NT2/D1 (cell line): ENCODE data around the gene ZNF317.

Experiments used
- DNase-seq: peaks from one replicate; pipeline ENCODE4 v3.0.0-alpha.2; 2011; ENCODE audit warnings: low read depth, low spot score
- H3K27me3 ChIP-seq: 2 replicates; pipeline ENCODE4 v1.6.0; 2011; ENCODE audit warnings: mild to moderate bottlenecking; ENCODE audit not compliant: insufficient read length, insufficient read depth
- H3K36me3 ChIP-seq: 2 replicates; pipeline ENCODE4 v1.6.1; 2011; ENCODE audit warnings: mild to moderate bottlenecking, low read length, mixed read lengths; ENCODE audit not compliant: insufficient read depth, insufficient read length
- H3K4me1 ChIP-seq: 2 replicates; pipeline ENCODE4 v1.5.1; 2011; ENCODE audit not compliant: insufficient read depth, insufficient read length
- H3K4me3 ChIP-seq: 2 replicates; pipeline ENCODE4 v1.5.1; 2011; ENCODE audit warnings: low read depth; ENCODE audit not compliant: insufficient read length
- H3K9ac ChIP-seq: 2 replicates; pipeline ENCODE4 v1.6.0; 2011; ENCODE audit warnings: low read depth; ENCODE audit not compliant: insufficient read length
- H3K9me3 ChIP-seq: 2 replicates; pipeline ENCODE4 v1.5.1; 2011; ENCODE audit warnings: mild to moderate bottlenecking, low read length; ENCODE audit not compliant: insufficient read depth
- SUZ12 ChIP-seq: IDR thresholded peaks from 2 replicates; pipeline ENCODE4 v1.6.1; 2011; ENCODE audit not compliant: insufficient read length, insufficient read depth; ENCODE audit errors: extremely low read depth
- YY1 ChIP-seq: IDR thresholded peaks from 2 replicates; pipeline ENCODE4 v1.6.1; 2011; ENCODE audit not compliant: insufficient read length, insufficient read depth
- ZNF274 ChIP-seq: IDR thresholded peaks from 2 replicates; pipeline ENCODE4 v1.6.1; 2011; ENCODE audit warnings: mild to moderate bottlenecking, low read depth, low read length

The ZNF317 gene

GRCh38 chr19:9140159-9140874 is at the start of gene ZNF317:
Gene ZNF317 (plus strand): TSS chr19:9140397. CDS start chr19:9156017, 15,620 bp downstream.
- peaks cover 26% of the 10 kb centered on the region for H3K36me3 ChIP-seq
- H3K27me3 ChIP-seq = no peaks in the 10 kb centered on the region
- peak within 1 kb of the TSS; percentile 99 for H3K9ac ChIP-seq
- H3K4me1 ChIP-seq = no peaks in the 10 kb centered on the region
- H3K4me3 ChIP-seq = peak within 1 kb of the TSS; percentile 97
- no peak for TF ChIP-seq SUZ12
- peak; percentile 83 for TF ChIP-seq YY1
- peaks cover 27% of the 10 kb centered on the region for H3K9me3 ChIP-seq
- peak; percentile 89 for DNase-seq

- no peak for TF ChIP-seq SUZ12
- no peak for TF ChIP-seq YY1
- no peak for TF ChIP-seq ZNF274
- no peak within 1 kb of the TSS for H3K4me3 ChIP-seq
- H3K4me1 ChIP-seq = no peaks in the 10 kb centered on the region
- no peaks in the 10 kb centered on the region for H3K9me3 ChIP-seq
- no peak within 1 kb of the TSS for H3K9ac ChIP-seq
- no peaks in the 10 kb centered on the region for H3K36me3 ChIP-seq
- no peak for DNase-seq
- H3K27me3 ChIP-seq = no peaks in the 10 kb centered on the region
Measured at GRCh38 chr19:9107375-9107774, 32.8 kb upstream of the ZNF317 start, which contains the start of gene OR7G2. Gene OR7G2 (minus strand): TSS chr19:9107475. CDS start chr19:9103243, 4,232 bp downstream.

- Histone ChIP-seq H3K9ac (no peak overlapping the region), H3K9me3 (no peaks in the 10 kb centered on the region)
- DNase-seq = no peak
Measured at GRCh38 chr19:9109959-9110358, 30.2 kb upstream of the ZNF317 start.

GRCh38 chr19:9115307-9115813 is 24.8 kb upstream of the ZNF317 start, which contains the start of gene OR7G1:
Gene OR7G1 (minus strand): TSS chr19:9115763. CDS start chr19:9115763, 0 bp downstream.
- Histone ChIP-seq H3K4me3 (no peak within 1 kb of the TSS), H3K27me3 (no peaks in the 10 kb centered on the region), H3K4me1 (no peaks in the 10 kb centered on the region), H3K9me3 (no peaks in the 10 kb centered on the region), H3K9ac (no peak within 1 kb of the TSS), H3K36me3 (no peaks in the 10 kb centered on the region)
- no peak for DNase-seq
- no peak for TF ChIP-seq YY1
- TF ChIP-seq SUZ12 = no peak
- TF ChIP-seq ZNF274 = no peak

More at GRCh38 chr19:9109959-9110358, 30.2 kb upstream of the ZNF317 start:
- Histone ChIP-seq H3K27me3 (no peaks in the 10 kb centered on the region), H3K4me3 (no peak overlapping the region), H3K36me3 (no peaks in the 10 kb centered on the region), H3K4me1 (no peaks in the 10 kb centered on the region)
- TF ChIP-seq ZNF274 = no peak
- TF ChIP-seq SUZ12 = no peak
- no peak for TF ChIP-seq YY1

GRCh38 chr19:9116547-9116946 is 23.6 kb upstream of the ZNF317 start:
- no peak for DNase-seq
- TF ChIP-seq YY1 = no peak
- TF ChIP-seq SUZ12 = no peak
- no peak for TF ChIP-seq ZNF274
- Histone ChIP-seq H3K9ac (no peak overlapping the region), H3K4me3 (no peak overlapping the region), H3K4me1 (no peaks in the 10 kb centered on the region), H3K27me3 (no peaks in the 10 kb centered on the region), H3K36me3 (no peaks in the 10 kb centered on the region), H3K9me3 (no peaks in the 10 kb centered on the region)

- H3K9me3 ChIP-seq = no peaks in the 10 kb centered on the region
- no peak within 1 kb of the TSS for H3K4me3 ChIP-seq
- H3K9ac ChIP-seq = no peak within 1 kb of the TSS
- TF ChIP-seq SUZ12 (no peak), YY1 (no peak), ZNF274 (no peak)
- no peaks in the 10 kb centered on the region for H3K36me3 ChIP-seq
- no peak for DNase-seq
- H3K4me1 ChIP-seq = no peaks in the 10 kb centered on the region
- no peaks in the 10 kb centered on the region for H3K27me3 ChIP-seq
Measured at GRCh38 chr19:9126900-9127405, 13.2 kb upstream of the ZNF317 start, which contains the start of gene OR7G3. Gene OR7G3 (minus strand): TSS chr19:9126950. CDS start chr19:9126950, 0 bp downstream.

- Histone ChIP-seq H3K4me1 (no peaks in the 10 kb centered on the region), H3K9me3 (no peaks in the 10 kb centered on the region), H3K36me3 (no peaks in the 10 kb centered on the region), H3K4me3 (no peak overlapping the region), H3K9ac (no peak overlapping the region), H3K27me3 (no peaks in the 10 kb centered on the region)
- no peak for DNase-seq
- TF ChIP-seq ZNF274 (no peak), YY1 (no peak), SUZ12 (no peak)
Measured at GRCh38 chr19:9128171-9128570, 12.0 kb upstream of the ZNF317 start.
